Thyroid gland (tissue), 4 donors: ENCODE data around the gene EEF2.

Experiments
- CTCF ChIP-seq, 6 experiments: fragments of 200-600 bp in 3 of 6; fragments of 450-650 bp in 3 of 6; sonication (generic) in 3 of 6; IDR thresholded peaks; one replicate each; pipeline ENCODE4 v1.5.1; 2016 to 2019; ENCODE audit warnings: antibody characterized with exemption in 6 of 6, mild to moderate bottlenecking in 2 of 6, inconsistent platforms in 1 of 6, moderate library complexity in 1 of 6
- POLR2A ChIP-seq, 2 donors: fragments of 450-650 bp; IDR thresholded peaks; one replicate each; pipeline ENCODE4 v1.6.1; 2017; ENCODE audit warnings: antibody characterized with exemption in 2 of 2, mild to moderate bottlenecking in 2 of 2, moderate library complexity in 1 of 2

- TF ChIP-seq CTCF (IDR thresholded peaks at IDR 0.05) (no peak), POLR2A (IDR thresholded peaks at IDR 0.05) (no peak)
Observed at GRCh38 chr19:3954107-3954506, 31.2 kb downstream of the EEF2 start.
